NOMO-1 treated with DMSO at 0.1 percent for 48 hours (cell line): ENCODE measurements around the gene CYLD.
A peak's percentile ranks its signal among the peaks of the same experiment; 100 is the strongest.

Source experiments
- DNase-seq: peaks from one replicate; lab custom pipeline; 2025; ENCODE audit not compliant: unreplicated experiment; lab: John Stamatoyannopoulos, UW

CYLD gene

DNA sequence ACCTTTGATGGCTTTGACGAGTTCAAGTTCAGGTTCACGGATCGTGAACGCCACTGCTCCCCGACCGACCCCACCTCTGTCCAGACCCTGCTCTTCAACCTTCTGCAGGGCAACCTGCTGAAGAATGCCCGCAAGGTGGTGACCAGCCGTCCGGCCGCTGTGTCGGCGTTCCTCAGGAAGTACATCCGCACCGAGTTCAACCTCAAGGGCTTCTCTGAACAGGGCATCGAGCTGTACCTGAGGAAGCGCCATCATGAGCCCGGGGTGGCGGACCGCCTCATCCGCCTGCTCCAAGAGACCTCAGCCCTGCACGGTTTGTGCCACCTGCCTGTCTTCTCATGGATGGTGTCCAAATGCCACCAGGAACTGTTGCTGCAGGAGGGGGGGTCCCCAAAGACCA lies 30.8 kb upstream of the CYLD start:
- no peak for DNase-seq

DNA sequence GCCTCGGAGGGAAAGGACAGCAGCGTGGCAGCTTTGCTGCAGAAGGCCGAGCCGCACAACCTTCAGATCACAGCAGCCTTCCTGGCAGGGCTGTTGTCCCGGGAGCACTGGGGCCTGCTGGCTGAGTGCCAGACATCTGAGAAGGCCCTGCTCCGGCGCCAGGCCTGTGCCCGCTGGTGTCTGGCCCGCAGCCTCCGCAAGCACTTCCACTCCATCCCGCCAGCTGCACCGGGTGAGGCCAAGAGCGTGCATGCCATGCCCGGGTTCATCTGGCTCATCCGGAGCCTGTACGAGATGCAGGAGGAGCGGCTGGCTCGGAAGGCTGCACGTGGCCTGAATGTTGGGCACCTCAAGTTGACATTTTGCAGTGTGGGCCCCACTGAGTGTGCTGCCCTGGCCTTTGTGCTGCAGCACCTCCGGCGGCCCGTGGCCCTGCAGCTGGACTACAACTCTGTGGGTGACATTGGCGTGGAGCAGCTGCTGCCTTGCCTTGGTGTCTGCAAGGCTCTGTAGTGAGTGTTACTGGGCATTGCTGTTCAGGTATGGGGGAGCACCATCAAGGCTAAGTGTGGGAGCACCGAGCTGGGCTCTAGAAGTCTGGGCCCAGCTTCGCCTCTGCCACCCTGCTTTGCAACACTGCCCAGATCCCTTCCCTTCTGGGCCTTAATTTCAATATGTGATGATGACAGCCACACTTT lies 29.9 kb upstream of the CYLD start:
- DNase-seq: no peak

DNA sequence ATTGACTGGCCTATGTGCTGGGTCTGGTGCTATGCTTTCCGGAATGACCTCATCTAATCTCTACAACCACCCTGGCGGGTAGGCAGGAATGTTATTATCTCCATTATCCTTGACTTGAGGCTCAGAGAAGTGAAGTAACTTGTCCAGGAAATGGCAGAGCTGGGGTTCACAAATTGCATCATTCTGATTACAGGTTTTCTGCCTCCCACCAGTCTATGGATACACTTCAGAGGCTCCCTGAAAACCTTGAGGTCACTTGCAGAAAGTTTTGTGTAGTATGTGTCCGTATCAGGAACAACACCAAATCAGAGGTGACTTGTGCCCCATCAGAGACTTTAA lies 29.4 kb upstream of the CYLD start:
- no peak for DNase-seq

DNA sequence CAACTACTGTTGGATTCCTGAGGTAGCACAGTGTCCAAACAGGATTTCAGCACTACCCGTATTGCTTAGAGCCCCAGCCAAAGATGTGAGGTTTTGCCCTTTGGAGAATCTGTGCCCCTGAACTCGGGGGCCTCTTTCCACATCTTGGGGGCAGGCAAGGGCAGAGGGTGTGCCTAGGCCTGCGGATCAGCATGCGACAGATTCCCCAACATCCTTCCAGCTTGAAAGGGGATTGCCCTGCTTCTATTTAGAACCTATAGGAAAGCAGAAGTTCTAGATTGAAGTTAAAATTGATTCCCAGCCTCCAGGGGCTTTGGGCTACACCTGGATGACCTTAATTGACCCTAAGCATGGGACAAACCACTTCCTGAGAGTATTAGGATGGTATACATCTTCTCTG lies 28.9 kb upstream of the CYLD start:
- DNase-seq: no peak

DNA sequence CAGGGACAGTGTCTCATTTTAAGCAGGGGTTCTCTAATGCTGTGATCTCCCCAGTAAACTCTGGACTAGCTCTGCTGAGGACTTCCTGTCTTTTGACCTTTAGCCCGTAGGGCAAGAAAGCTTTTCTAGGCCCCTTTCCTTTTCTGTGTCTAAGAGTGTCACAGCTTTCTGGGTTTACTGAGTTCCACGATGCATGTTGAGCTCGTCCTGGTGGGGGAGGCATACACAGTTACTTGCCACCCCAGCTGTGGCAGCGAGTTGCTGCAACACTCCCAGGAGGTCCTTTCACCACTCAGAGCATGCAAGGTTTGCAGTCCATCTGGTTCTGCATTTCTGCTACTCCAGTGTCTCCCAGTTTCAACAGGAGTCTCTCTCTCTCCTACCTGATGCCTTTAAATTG lies 24.8 kb upstream of the CYLD start:
- DNase-seq: no peak

DNA sequence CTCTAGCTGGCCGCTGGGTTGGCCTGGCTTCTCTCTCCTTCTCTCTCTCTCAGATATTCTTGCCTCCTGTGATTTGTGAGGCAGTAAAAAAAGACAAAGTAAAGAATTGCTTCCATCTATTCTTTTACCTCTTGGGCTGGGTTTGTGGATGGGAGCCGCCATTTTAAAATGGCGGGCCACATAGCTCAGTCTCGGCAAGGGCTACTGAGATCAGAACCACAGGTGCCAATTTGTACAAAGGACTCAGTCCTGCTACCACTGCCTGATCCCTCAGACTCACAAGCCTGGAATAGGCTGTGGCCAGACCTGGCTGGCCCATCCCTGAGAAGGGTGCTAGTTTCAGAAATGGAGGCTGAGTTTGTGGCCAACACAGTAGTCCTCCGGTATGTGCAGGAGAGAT lies 24.4 kb upstream of the CYLD start:
- no peak for DNase-seq

DNA sequence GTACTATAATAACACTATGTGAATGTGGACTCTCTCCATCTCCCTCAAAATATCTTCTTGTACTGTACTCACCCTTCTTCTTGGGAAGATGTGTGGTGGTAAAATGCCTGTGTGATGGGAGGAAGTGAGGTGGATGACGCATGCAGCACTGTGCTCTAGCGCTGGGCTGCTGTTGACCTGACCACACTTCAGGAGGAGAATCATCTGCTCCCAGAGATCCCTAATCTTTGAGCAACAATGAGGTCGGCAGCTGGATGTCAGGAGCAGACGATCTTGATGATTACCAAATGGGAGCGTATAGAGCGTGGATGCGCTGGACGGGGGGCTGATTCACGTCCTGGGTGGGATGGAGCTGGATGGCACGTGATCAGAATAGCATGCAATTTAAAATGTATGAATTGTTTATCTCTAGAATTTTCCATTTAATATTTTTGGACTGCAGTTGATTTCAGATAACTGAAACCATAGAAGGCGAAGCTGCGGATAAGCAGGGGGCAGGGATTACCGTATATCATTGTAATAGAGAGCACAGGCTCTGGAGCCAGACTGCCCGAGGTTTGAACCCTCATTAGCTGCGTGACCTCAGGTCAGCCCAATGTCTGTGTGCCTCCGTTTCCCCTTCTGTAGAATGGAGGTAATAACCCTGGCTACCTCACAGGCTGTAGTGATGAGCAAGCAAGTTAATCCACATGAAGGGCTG lies 23.7 kb upstream of the CYLD start:
- peak; percentile 9 for DNase-seq

DNA sequence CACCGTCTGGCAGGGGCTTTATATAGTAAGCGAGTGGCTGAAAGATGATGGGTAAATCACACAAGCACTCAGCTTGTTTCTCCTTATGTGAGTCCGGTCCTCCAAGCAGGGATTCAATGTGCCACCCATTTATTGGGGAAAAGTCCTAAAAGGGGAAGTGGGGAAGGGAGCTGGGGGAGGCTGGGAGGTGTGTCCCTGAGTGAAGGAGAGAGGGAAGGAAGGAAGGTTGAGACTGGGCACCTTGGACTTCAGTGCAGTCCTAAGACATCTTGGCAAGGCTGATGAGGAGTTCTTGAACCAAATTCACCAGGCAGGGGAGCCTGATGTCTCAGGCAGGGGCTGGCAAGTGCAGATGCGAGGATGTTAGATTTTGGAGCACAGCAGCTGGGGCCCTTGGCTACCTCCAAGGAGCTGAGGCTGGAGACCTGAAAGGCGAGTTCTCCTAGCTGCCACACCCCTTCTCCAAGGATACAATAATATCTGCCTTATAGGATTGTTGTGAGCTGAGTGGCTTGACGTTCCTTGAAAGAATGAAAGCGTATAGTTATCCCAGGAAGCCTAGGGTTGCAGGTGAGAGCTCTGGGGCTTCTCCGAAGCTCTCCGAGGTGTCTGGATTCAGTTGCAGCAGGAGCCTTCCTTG lies 23.0 kb upstream of the CYLD start:
- DNase-seq: no peak

DNA sequence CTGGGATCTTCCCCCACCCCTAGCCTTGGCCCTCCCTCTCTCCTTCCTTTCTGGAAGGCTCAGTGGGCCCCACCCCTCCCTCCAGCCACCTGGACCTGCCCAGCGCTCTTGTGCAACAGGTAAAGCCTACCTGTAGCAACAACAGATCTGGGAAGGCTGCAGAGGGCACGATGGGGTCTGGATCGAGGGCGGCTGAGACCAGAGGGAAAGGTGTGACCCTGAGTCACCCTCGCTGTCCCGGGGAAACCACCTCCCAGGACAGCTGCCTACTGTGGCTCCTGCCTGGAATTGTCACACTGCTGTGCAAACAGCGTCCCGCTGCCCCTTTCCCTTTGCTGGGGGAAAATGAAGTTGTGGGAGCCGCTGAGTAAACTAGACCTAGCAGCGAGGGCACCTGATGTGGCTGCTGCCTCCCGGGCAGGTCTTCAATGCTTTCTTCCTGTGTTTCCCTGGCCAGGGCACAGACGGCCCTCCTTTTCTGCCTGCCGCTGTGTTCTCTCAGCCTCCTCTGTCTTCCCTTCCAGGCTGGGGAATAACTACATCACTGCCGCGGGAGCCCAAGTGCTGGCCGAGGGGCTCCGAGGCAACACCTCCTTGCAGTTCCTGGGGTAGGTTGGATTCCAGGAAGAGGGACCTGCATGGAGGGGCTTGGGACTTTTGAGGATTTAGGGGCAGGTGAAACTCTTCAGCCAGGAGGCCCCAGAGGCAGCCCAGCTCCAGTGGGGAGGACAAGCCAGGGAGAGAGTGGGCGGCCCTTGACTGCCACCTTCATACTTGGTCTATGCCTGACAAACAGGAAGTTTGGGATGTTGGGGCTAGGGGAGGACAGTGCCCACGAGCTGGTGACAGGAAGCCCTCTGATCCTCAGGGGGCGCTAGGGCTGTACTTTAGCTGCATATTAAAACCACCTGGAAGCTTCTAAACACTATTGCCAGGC lies 22.2 kb upstream of the CYLD start:
- DNase-seq: no peak

DNA sequence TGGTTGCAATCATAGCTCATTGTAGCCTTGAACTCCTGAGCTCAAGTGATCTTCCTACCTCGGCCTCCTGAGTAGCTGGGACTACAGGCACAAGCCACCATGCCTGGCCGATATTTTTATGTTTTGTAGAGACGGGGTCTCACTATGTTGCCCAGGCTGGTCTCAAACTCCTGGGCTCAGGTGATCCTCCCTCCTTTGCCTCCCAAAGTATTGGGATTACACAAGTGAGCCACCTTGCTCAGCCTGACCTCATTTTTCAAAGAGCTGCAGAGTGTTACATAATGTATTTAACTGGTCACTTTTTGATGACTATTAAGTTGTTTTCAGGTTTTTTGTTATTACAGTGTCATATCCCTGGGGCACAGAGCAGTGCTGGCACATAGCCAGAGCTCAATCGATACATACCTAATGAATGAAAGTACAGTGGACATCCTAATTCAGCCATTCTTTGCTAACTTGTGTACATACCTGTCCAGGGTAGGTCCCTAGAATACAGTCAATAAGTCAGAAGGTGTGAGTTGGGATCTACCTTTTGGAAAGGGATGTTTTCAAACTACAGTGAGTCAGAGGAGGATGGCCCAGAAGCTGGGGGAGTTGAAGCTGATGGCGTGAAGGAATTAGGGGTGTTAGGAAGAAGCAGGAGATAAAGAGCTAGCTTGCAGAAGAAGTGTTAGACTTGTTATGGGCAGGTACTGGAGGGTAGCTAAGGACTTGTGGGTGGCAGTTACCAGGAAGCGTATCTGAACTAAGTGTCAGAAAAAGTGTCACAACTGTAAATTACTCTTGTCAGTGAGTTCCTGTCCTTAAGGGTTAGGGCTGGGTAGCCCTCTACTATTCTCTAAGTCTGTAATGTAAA lies 20.1 kb upstream of the CYLD start:
- peak; percentile 40 for DNase-seq

DNA sequence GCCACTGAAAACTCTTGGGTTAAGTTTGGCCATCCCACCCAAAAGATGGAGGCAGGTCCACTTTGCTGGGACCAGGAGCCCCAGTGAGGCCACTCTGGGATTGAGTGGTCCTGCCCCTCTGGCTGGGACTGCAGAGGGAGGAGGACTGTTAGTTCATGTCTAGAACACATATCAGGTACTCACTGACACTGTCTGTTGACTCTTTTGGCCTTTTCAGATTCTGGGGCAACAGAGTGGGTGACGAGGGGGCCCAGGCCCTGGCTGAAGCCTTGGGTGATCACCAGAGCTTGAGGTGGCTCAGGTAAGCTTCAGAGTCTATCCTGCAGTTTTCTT lies 19.5 kb upstream of the CYLD start:
- no peak for DNase-seq

DNA sequence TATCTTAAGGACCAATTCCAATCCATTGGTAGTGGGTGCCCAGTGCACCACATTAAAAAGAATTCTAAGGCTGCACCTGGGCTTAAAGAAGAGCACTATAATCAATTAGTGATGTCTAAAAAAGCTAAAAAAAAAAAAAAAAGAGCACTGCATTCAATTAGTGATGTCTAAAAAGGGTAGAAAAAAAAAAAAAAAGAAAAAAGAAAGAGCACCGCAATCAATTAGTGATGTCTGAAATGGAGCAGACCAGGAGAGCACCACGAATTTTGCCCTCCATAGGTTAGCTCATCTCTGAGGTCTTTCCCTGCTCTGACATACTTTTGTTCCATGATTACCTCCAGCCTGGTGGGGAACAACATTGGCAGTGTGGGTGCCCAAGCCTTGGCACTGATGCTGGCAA lies 18.9 kb upstream of the CYLD start:
- DNase-seq: no peak

DNA sequence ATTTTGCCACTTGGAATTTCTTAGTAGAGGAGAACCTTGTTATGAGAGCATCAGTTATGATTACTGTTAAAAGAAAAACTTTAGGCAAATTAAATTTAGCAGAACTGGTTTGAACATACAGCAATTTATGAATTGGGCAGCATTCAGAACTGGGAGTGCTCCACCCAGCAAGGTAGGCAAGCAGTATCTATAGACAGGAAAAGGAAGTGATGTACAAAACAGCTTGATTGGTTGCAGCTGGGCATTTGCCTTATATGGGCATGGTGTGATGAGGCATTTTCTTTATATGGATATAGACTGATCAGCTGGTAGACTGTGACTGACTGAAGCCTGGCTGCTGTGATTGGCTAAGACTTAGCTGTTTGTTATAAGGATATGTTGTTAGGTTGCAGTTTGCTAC lies 17.6 kb upstream of the CYLD start:
- no peak for DNase-seq

DNA sequence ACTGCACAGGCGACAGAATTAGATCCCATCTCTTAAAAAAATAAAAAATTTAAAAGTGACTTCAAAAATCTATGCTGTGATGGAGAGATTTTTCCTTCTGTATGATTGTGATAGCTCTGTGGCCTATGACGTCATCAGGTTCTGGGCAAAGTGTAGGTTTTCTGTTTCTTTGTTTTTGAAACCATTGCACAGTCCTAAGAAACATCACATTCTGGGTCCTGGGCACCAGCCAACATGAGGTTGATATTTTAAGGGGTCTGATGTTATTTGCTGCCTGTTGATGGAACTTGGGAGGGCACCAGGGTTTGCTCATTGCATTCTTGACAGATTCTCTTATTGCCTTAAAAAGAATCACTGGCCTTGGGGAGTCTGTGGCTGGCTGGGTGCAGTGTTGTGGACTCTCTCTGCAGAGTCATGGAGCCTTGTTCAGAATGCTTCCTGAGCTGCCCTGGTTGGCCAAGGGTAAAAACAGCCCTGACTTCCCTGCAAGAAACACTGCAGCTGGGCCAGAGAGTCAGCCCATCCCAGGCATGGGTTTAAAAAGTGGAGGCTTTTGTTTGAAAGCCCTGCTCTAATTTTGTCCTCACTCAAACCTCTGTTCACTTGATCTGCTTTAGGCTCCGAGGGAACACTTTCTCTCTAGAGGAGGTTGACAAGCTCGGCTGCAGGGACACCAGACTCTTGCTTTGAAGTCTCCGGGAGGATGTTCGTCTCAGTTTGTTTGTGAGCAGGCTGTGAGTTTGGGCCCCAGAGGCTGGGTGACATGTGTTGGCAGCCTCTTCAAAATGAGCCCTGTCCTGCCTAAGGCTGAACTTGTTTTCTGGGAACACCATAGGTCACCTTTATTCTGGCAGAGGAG lies 10.5 kb upstream of the CYLD start:
- no peak for DNase-seq

DNA sequence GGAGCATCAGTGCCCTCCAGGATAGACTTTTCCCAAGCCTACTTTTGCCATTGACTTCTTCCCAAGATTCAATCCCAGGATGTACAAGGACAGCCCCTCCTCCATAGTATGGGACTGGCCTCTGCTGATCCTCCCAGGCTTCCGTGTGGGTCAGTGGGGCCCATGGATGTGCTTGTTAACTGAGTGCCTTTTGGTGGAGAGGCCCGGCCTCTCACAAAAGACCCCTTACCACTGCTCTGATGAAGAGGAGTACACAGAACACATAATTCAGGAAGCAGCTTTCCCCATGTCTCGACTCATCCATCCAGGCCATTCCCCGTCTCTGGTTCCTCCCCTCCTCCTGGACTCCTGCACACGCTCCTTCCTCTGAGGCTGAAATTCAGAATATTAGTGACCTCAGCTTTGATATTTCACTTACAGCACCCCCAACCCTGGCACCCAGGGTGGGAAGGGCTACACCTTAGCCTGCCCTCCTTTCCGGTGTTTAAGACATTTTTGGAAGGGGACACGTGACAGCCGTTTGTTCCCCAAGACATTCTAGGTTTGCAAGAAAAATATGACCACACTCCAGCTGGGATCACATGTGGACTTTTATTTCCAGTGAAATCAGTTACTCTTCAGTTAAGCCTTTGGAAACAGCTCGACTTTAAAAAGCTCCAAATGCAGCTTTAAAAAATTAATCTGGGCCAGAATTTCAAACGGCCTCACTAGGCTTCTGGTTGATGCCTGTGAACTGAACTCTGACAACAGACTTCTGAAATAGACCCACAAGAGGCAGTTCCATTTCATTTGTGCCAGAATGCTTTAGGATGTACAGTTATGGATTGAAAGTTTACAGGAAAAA lies 9.7 kb upstream of the CYLD start:
- DNase-seq: no peak

DNA sequence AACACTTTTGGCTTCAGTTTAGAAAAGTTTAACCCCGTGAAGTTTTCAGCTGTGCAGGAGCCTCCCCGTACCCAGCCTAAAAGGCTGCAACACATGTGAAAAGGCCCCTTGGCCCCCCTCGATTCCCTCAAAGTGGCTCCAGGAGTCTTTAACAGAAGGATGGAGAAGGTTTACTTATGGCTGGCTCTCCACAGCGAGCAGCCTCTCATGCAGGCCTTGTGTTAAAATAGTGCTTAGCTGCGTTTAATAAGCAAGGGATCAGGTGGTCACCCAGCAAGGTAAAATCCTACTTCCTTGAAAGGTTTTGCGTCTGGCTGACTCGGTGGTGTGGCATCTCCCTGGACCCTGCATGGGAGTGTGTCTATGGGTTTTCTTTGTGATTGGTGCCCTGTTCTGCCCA lies 8.4 kb upstream of the CYLD start:
- DNase-seq: no peak

DNA sequence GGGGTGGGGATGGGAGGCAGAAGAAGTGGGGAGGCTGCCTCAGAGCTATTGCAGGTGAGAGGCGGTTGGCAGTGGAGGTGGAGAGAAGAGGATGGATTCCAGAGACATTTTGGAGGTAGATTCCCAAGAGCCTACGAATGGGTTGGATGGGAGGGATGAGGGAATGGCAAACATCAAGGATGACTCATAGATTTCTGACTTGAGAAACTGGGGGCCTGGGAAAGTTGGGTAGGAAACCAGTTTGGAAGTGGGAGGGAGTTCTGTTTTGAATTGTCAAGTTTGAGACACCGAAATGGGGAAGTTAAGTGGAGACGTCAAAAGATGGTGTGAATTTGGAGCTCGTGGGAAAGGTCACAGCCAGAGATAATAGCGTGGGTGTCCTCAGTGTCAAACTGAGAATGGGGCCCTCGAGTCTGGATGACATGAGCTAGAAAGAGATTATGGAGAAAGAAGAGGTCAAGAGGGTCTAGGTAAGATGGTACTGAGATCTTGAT lies 6.2 kb upstream of the CYLD start:
- DNase-seq: no peak

DNA sequence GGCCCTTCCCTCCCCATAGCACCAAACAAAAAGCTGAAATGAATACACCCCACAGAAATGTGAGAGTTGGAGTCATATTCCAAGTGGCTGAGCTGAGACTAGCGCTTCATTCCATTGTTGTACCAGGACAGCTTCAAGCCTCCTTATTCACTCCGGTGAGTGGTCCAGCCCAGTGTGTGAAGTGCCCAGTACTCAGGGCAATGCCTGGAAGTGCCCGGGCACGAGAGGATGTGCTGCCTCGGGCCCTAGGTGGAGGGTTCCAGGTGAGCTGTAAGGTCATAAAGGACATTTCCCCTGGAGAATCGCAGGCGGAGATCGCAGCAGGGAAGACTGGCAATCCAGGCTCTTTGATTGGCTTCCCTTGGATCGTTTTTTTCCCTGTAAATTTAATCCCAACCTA lies 5.4 kb upstream of the CYLD start:
- no peak for DNase-seq
